GM23338 (cell line): ENCODE data around the gene GDE1. TPM values are rescaled to one million over a fixed set of nuclear protein-coding genes. Genes with fewer than 3 reads are reported as not detected.

Source experiments
- ATAC-seq: fragments of 200-7000 bp; cut with Tn5 transposase; 3 replicates; pipeline ENCODE4 v1.9.1; 2020
- DNase-seq: peaks from one replicate; pipeline ENCODE4 v3.0.0-alpha.2; 2015; ENCODE audit warnings: low spot score
- H2AFZ ChIP-seq: fragments of 200-600 bp; sonication (generic); 2 replicates; pipeline ENCODE4 v1.8.0; 2016; ENCODE audit warnings: antibody characterized with exemption, mild to moderate bottlenecking, moderate library complexity
- H3F3A ChIP-seq: fragments of 200-600 bp; sonication (generic); replicated peaks from 2 replicates; pipeline ENCODE4 v1.8.0; 2017; ENCODE audit warnings: antibody characterized with exemption, mixed run types, low read depth
- H3K27ac ChIP-seq: fragments of 200-600 bp; sonication (generic); 2 replicates; pipeline ENCODE4 v1.6.1; 2016; ENCODE audit warnings: low read depth
- H3K27me3 ChIP-seq: fragments of 200-600 bp; sonication (generic); 2 replicates; pipeline ENCODE4 v1.8.0; 2016; ENCODE audit warnings: mild to moderate bottlenecking, mixed run types, moderate library complexity; ENCODE audit not compliant: insufficient read depth
- H3K36me3 ChIP-seq: fragments of 200-600 bp; sonication (generic); 2 replicates; pipeline ENCODE4 v1.8.0; 2016; ENCODE audit warnings: mild to moderate bottlenecking; ENCODE audit not compliant: insufficient read depth
- H3K4me1 ChIP-seq: fragments of 200-600 bp; sonication (generic); 2 replicates; pipeline ENCODE4 v1.8.0; 2016; ENCODE audit warnings: mild to moderate bottlenecking, moderate library complexity; ENCODE audit not compliant: insufficient read depth
- H3K4me2 ChIP-seq: fragments of 200-600 bp; sonication (generic); 2 replicates; pipeline ENCODE4 v1.7.1; 2017; ENCODE audit warnings: mixed run types
- H3K4me3 ChIP-seq: fragments of 200-600 bp; sonication (generic); 2 replicates; pipeline ENCODE4 v1.6.1; 2016; ENCODE audit warnings: mixed run types
- H3K79me2 ChIP-seq: fragments of 200-600 bp; sonication (generic); replicated peaks from 2 replicates; pipeline ENCODE4 v1.8.0; 2017; ENCODE audit warnings: mild to moderate bottlenecking; ENCODE audit not compliant: insufficient read depth
- H3K9me2 ChIP-seq: fragments of 200-600 bp; sonication (generic); 2 replicates; pipeline ENCODE4 v1.8.0; 2017; ENCODE audit not compliant: insufficient read depth
- H4K20me1 ChIP-seq: fragments of 200-600 bp; sonication (generic); replicated peaks from 2 replicates; pipeline ENCODE4 v1.8.0; 2017; ENCODE audit warnings: mild to moderate bottlenecking; ENCODE audit not compliant: insufficient read depth
- H3K27ac Mint-ChIP-seq: 2 replicates; pipeline ENCODE4 v1.8.0; 2020; ENCODE audit warnings: inconsistent platforms, mild to moderate bottlenecking, moderate library complexity, mixed read lengths
- H3K27me3 Mint-ChIP-seq: 3 replicates; pipeline ENCODE4 v1.8.0; 2022; ENCODE audit warnings: low read depth, mild to moderate bottlenecking, moderate library complexity, mixed read lengths, inconsistent platforms; ENCODE audit not compliant: insufficient read depth, poor library complexity
- H3K36me3 Mint-ChIP-seq: 3 replicates; pipeline ENCODE4 v1.8.0; 2021; ENCODE audit warnings: low read depth, mild to moderate bottlenecking, inconsistent platforms, moderate library complexity, mixed read lengths
- H3K4me1 Mint-ChIP-seq: 3 replicates; pipeline ENCODE4 v1.8.0; 2020; ENCODE audit warnings: mild to moderate bottlenecking, inconsistent platforms, mixed read lengths
- H3K4me3 Mint-ChIP-seq: 3 replicates; pipeline ENCODE4 v1.8.0; 2021; ENCODE audit warnings: moderate library complexity, mild to moderate bottlenecking, inconsistent platforms, mixed read lengths
- H3K9me3 Mint-ChIP-seq: 3 replicates; pipeline ENCODE4 v1.8.0; 2020; ENCODE audit warnings: moderate library complexity, mild to moderate bottlenecking, inconsistent platforms, mixed read lengths
- CREB1 ChIP-seq: fragments of 250-450 bp; sonication (Bioruptor Pico); IDR thresholded peaks from 2 replicates; pipeline ENCODE4 v1.5.0; 2020; ENCODE audit warnings: low read depth, mild to moderate bottlenecking, moderate library complexity
- EZH2 ChIP-seq: fragments of 200-600 bp; sonication (generic); IDR thresholded peaks from one replicate; pipeline ENCODE4 v1.8.0; 2017; ENCODE audit warnings: antibody characterized with exemption, mild to moderate bottlenecking, low read depth; ENCODE audit not compliant: unreplicated experiment
- EZH2phosphoT487 ChIP-seq: fragments of 200-600 bp; sonication (generic); IDR thresholded peaks from one replicate; pipeline ENCODE4 v1.8.1; 2018; ENCODE audit warnings: antibody characterized with exemption; ENCODE audit not compliant: unreplicated experiment
- JUNB ChIP-seq: IDR thresholded peaks from one replicate; pipeline ENCODE4 v1.6.1; 2016; ENCODE audit warnings: antibody characterized with exemption; ENCODE audit not compliant: unreplicated experiment
- NANOG ChIP-seq: IDR thresholded peaks from 2 replicates; pipeline ENCODE4 v1.6.1; 2016; ENCODE audit warnings: antibody characterized with exemption, borderline replicate concordance
- POLR2AphosphoS5 ChIP-seq: IDR thresholded peaks from 2 replicates; pipeline ENCODE4 v1.6.1; 2016; ENCODE audit warnings: antibody characterized with exemption, low read depth
- STAT1 ChIP-seq: IDR thresholded peaks from one replicate; pipeline ENCODE4 v1.6.1; 2016; ENCODE audit warnings: antibody characterized with exemption; ENCODE audit not compliant: unreplicated experiment
- ZNF114 ChIP-seq: fragments of 250-450 bp; sonication (Bioruptor Pico); IDR thresholded peaks from 2 replicates; pipeline ENCODE4 v1.5.0; 2020; ENCODE audit warnings: mild to moderate bottlenecking, moderate library complexity
- ZNF331 ChIP-seq: fragments of 250-450 bp; sonication (Bioruptor Pico); IDR thresholded peaks from 2 replicates; pipeline ENCODE4 v1.5.0; 2020; ENCODE audit warnings: low read depth, mild to moderate bottlenecking, moderate library complexity
- polyA plus RNA-seq: library from polyadenylated mRNA; unstranded; fragments of >200 nt; fragmentation: Nextera tagmentation; extraction: Ambion mirVana; gene quantifications from 2 replicates; pipeline ENCODE4 v1.2.1, GENCODE V29; 2016
- total RNA-seq: library from RNA; depleted of rRNA; stranded (reverse); fragments of >200 nt; shearing (Covaris generic); gene quantifications from 2 replicates; pipeline ENCODE4 v1.2.3, GENCODE V29; 2014
- TF ChIP-seq, protein P1 (sequence below): IDR thresholded peaks from 2 replicates; pipeline ENCODE4 v1.6.1; 2016; ENCODE audit warnings: antibody characterized with exemption
- TF ChIP-seq, protein P2 (sequence below): fragments of 250-450 bp; sonication (Bioruptor Pico); IDR thresholded peaks from 2 replicates; pipeline ENCODE4 v1.5.0; 2020; ENCODE audit warnings: mild to moderate bottlenecking, moderate library complexity
- TF ChIP-seq, protein P3 (sequence below): IDR thresholded peaks from one replicate; pipeline ENCODE4 v1.6.1; 2018; ENCODE audit warnings: antibody characterized with exemption; ENCODE audit not compliant: unreplicated experiment
- TF ChIP-seq, protein P4 (sequence below), 2 experiments: fragments of 200-600 bp in 1 of 2; sonication (generic) in 1 of 2; conservative IDR thresholded peaks; 2 replicates each; pipeline versions ENCODE4 v1.5.1 to v1.6.1; 2016 to 2017; ENCODE audit warnings: antibody characterized with exemption in 2 of 2, low read depth in 2 of 2, mild to moderate bottlenecking in 2 of 2, moderate library complexity in 1 of 2

Gene GDE1
- total and polyA plus RNA-seq, 2 experiments from 2014 or later: 30.0 to 69.3 TPM

DNA sequence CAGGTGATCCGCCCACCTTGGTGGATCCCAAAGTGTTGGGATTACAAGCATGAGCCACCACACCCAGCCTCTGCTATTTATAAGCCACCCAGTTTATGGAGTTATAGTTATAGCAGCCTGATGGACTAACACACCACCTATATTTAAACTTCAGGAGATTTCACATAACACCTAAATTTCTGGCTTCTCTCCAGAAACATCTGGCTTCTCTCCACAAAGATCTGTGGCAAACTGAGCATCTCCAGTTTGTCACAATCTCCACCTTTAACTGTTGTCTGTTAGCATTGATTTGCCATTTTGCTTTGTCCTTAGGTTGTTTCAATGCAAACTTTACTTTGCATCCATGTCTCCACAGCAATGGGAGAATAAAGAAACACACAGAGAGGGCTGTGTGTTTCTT, 39.6 kb downstream of the GDE1 start (continued):
- TF ChIP-seq STAT1 (no peak), POLR2AphosphoS5 (no peak)
- TF ChIP-seq, protein P1, sequence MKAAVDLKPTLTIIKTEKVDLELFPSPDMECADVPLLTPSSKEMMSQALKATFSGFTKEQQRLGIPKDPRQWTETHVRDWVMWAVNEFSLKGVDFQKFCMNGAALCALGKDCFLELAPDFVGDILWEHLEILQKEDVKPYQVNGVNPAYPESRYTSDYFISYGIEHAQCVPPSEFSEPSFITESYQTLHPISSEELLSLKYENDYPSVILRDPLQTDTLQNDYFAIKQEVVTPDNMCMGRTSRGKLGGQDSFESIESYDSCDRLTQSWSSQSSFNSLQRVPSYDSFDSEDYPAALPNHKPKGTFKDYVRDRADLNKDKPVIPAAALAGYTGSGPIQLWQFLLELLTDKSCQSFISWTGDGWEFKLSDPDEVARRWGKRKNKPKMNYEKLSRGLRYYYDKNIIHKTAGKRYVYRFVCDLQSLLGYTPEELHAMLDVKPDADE: no peak

DNA sequence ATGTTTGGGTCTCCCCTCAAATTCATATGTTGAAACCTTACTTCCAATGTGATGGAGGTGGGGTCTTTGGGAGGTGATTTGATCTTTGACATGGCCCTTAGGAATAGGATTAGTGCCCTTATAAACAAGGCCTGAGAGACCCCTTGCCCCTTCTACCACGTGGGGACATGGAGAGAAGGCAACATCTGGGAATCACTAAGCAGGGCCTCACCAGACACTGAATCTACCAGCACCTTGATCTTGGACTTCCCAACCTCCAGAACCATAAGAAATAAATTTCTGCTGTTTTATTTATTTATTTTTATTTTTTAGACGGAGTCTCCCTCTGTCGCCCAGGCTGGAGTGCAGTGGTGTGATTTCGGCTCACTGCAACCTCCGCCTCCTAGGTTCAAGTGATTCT, 40.1 kb downstream of the GDE1 start:
- no peak for ATAC-seq
- peaks cover 7% of the 10 kb centered on the region; the same call in 1 of the 3 replicates for H3K36me3 Mint-ChIP-seq
- DNase-seq: no peak
- H3K79me2 ChIP-seq: no peaks in the 10 kb centered on the region
- 0 out of 2 replicates have a peak, but pooled peaks cover 5% of the 10 kb centered on the region for H3K9me2 ChIP-seq
- TF ChIP-seq EZH2phosphoT487: no peak
- TF ChIP-seq ZNF114 (CRISPR knock-in tag): no peak
- TF ChIP-seq, protein P2, sequence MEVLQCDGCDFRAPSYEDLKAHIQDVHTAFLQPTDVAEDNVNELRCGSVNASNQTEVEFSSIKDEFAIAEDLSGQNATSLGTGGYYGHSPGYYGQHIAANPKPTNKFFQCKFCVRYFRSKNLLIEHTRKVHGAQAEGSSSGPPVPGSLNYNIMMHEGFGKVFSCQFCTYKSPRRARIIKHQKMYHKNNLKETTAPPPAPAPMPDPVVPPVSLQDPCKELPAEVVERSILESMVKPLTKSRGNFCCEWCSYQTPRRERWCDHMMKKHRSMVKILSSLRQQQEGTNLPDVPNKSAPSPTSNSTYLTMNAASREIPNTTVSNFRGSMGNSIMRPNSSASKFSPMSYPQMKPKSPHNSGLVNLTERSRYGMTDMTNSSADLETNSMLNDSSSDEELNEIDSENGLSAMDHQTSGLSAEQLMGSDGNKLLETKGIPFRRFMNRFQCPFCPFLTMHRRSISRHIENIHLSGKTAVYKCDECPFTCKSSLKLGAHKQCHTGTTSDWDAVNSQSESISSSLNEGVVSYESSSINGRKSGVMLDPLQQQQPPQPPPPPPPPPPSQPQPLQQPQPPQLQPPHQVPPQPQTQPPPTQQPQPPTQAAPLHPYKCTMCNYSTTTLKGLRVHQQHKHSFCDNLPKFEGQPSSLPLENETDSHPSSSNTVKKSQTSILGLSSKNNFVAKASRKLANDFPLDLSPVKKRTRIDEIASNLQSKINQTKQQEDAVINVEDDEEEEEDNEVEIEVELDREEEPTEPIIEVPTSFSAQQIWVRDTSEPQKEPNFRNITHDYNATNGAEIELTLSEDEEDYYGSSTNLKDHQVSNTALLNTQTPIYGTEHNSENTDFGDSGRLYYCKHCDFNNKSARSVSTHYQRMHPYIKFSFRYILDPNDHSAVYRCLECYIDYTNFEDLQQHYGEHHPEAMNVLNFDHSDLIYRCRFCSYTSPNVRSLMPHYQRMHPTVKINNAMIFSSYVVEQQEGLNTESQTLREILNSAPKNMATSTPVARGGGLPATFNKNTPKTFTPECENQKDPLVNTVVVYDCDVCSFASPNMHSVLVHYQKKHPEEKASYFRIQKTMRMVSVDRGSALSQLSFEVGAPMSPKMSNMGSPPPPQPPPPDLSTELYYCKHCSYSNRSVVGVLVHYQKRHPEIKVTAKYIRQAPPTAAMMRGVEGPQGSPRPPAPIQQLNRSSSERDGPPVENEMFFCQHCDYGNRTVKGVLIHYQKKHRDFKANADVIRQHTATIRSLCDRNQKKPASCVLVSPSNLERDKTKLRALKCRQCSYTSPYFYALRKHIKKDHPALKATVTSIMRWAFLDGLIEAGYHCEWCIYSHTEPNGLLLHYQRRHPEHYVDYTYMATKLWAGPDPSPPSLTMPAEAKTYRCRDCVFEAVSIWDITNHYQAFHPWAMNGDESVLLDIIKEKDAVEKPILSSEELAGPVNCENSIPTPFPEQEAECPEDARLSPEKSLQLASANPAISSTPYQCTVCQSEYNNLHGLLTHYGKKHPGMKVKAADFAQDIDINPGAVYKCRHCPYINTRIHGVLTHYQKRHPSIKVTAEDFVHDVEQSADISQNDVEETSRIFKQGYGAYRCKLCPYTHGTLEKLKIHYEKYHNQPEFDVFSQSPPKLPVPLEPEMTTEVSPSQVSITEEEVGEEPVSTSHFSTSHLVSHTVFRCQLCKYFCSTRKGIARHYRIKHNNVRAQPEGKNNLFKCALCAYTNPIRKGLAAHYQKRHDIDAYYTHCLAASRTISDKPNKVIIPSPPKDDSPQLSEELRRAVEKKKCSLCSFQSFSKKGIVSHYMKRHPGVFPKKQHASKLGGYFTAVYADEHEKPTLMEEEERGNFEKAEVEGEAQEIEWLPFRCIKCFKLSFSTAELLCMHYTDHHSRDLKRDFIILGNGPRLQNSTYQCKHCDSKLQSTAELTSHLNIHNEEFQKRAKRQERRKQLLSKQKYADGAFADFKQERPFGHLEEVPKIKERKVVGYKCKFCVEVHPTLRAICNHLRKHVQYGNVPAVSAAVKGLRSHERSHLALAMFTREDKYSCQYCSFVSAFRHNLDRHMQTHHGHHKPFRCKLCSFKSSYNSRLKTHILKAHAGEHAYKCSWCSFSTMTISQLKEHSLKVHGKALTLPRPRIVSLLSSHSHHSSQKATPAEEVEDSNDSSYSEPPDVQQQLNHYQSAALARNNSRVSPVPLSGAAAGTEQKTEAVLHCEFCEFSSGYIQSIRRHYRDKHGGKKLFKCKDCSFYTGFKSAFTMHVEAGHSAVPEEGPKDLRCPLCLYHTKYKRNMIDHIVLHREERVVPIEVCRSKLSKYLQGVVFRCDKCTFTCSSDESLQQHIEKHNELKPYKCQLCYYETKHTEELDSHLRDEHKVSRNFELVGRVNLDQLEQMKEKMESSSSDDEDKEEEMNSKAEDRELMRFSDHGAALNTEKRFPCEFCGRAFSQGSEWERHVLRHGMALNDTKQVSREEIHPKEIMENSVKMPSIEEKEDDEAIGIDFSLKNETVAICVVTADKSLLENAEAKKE (CRISPR knock-in tag): no peak
- TF ChIP-seq STAT1: no peak
- no peak for TF ChIP-seq NANOG
- no peak for TF ChIP-seq POLR2AphosphoS5
- TF ChIP-seq, protein P3, sequence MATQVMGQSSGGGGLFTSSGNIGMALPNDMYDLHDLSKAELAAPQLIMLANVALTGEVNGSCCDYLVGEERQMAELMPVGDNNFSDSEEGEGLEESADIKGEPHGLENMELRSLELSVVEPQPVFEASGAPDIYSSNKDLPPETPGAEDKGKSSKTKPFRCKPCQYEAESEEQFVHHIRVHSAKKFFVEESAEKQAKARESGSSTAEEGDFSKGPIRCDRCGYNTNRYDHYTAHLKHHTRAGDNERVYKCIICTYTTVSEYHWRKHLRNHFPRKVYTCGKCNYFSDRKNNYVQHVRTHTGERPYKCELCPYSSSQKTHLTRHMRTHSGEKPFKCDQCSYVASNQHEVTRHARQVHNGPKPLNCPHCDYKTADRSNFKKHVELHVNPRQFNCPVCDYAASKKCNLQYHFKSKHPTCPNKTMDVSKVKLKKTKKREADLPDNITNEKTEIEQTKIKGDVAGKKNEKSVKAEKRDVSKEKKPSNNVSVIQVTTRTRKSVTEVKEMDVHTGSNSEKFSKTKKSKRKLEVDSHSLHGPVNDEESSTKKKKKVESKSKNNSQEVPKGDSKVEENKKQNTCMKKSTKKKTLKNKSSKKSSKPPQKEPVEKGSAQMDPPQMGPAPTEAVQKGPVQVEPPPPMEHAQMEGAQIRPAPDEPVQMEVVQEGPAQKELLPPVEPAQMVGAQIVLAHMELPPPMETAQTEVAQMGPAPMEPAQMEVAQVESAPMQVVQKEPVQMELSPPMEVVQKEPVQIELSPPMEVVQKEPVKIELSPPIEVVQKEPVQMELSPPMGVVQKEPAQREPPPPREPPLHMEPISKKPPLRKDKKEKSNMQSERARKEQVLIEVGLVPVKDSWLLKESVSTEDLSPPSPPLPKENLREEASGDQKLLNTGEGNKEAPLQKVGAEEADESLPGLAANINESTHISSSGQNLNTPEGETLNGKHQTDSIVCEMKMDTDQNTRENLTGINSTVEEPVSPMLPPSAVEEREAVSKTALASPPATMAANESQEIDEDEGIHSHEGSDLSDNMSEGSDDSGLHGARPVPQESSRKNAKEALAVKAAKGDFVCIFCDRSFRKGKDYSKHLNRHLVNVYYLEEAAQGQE: no peak
- TF ChIP-seq, protein P4, sequence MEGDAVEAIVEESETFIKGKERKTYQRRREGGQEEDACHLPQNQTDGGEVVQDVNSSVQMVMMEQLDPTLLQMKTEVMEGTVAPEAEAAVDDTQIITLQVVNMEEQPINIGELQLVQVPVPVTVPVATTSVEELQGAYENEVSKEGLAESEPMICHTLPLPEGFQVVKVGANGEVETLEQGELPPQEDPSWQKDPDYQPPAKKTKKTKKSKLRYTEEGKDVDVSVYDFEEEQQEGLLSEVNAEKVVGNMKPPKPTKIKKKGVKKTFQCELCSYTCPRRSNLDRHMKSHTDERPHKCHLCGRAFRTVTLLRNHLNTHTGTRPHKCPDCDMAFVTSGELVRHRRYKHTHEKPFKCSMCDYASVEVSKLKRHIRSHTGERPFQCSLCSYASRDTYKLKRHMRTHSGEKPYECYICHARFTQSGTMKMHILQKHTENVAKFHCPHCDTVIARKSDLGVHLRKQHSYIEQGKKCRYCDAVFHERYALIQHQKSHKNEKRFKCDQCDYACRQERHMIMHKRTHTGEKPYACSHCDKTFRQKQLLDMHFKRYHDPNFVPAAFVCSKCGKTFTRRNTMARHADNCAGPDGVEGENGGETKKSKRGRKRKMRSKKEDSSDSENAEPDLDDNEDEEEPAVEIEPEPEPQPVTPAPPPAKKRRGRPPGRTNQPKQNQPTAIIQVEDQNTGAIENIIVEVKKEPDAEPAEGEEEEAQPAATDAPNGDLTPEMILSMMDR (conservative IDR thresholded peaks at IDR 0.05; ENCODE audit: low read depth in 2 of 2): no peak
- no peak for TF ChIP-seq ZNF331
- no peak for TF ChIP-seq EZH2
- no peak for TF ChIP-seq CREB1 (CRISPR knock-in tag)
- no peak for TF ChIP-seq JUNB
- no peaks in the 10 kb centered on the region for H4K20me1 ChIP-seq
- H3K4me1 ChIP-seq: peaks cover 4% of the 10 kb centered on the region; the same call in 1 of the 2 replicates
- no peak overlapping the region for H2AFZ ChIP-seq
- no peak overlapping the region for H3K27ac ChIP-seq
- H3F3A ChIP-seq: no peaks in the 10 kb centered on the region
- no peaks in the 10 kb centered on the region for H3K27me3 ChIP-seq
- H3K36me3 ChIP-seq: no peaks in the 10 kb centered on the region
- H3K4me1 Mint-ChIP-seq: peaks cover under 1% of the 10 kb centered on the region; the same call in 1 of the 3 replicates
- no peaks in the 10 kb centered on the region for H3K9me3 Mint-ChIP-seq
- peaks cover 2% of the 10 kb centered on the region for H3K27me3 Mint-ChIP-seq
- H3K4me3 Mint-ChIP-seq: no peak overlapping the region
- no peak overlapping the region for H3K4me2 ChIP-seq
- H3K27ac Mint-ChIP-seq: no peak overlapping the region
- no peak overlapping the region for H3K4me3 ChIP-seq
